Measurements from ENCODE around the gene MBD6. TPM values are rescaled to one million over a fixed set of nuclear protein-coding genes. Genes with fewer than 3 reads are reported as not detected.

The MBD6 gene
- total and polyA plus RNA-seq, 2 of the 13 experiments (the other 11 are each of a cell fraction or from before 2014, with no cell fraction given), result 4.1 to 5.9 TPM

- TF ChIP-seq JUNB (CRISPR knock-in tag; IDR thresholded peaks at IDR 0.05; ENCODE audit: borderline replicate concordance) (no peak), HES4 (CRISPR knock-in tag; IDR thresholded peaks at IDR 0.05; ENCODE audit: borderline replicate concordance) (0 out of 2 replicates have a peak, but pooled peaks have one; percentile 27), MEIS2 (CRISPR knock-in tag; IDR thresholded peaks at IDR 0.05) (no peak), SAP130 (CRISPR knock-in tag; IDR thresholded peaks at IDR 0.05; ENCODE audit: low read depth) (peak; percentile 60; the same call in 1 of the 2 replicates), BHLHE40 (IDR thresholded peaks at IDR 0.05; ENCODE audit: low read length) (no peak), USF2 (IDR thresholded peaks at IDR 0.05; ENCODE audit: low read depth, low read length) (no peak), USF2 (CRISPR knock-in tag; IDR thresholded peaks at IDR 0.05; ENCODE audit: borderline replicate concordance) (no peak), ZNF7 (CRISPR knock-in tag; IDR thresholded peaks at IDR 0.05) (no peak), ZSCAN31 (CRISPR knock-in tag; IDR thresholded peaks at IDR 0.05; ENCODE audit: low read depth) (no peak), CCDC6 (CRISPR knock-in tag; IDR thresholded peaks at IDR 0.05) (no peak), ZNF777 (CRISPR knock-in tag; IDR thresholded peaks at IDR 0.05) (peak; percentile 71), ATAD3A (CRISPR knock-in tag; IDR thresholded peaks at IDR 0.05) (no peak), SP1 (IDR thresholded peaks at IDR 0.05) (no peak), SP1 (CRISPR knock-in tag; IDR thresholded peaks at IDR 0.05) (peak; percentile 16; the same call in 1 of the 2 replicates), ZNF337 (CRISPR knock-in tag; IDR thresholded peaks at IDR 0.05; ENCODE audit: borderline replicate concordance, low read depth) (no peak)
- TF ChIP-seq, protein P1, sequence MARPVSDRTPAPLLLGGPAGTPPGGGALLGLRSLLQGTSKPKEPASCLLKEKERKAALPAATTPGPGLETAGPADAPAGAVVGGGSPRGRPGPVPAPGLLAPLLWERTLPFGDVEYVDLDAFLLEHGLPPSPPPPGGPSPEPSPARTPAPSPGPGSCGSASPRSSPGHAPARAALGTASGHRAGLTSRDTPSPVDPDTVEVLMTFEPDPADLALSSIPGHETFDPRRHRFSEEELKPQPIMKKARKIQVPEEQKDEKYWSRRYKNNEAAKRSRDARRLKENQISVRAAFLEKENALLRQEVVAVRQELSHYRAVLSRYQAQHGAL (CRISPR knock-in tag; IDR thresholded peaks at IDR 0.05; ENCODE audit: not compliant biosample characterization), result no peak
- TF ChIP-seq, protein P2, sequence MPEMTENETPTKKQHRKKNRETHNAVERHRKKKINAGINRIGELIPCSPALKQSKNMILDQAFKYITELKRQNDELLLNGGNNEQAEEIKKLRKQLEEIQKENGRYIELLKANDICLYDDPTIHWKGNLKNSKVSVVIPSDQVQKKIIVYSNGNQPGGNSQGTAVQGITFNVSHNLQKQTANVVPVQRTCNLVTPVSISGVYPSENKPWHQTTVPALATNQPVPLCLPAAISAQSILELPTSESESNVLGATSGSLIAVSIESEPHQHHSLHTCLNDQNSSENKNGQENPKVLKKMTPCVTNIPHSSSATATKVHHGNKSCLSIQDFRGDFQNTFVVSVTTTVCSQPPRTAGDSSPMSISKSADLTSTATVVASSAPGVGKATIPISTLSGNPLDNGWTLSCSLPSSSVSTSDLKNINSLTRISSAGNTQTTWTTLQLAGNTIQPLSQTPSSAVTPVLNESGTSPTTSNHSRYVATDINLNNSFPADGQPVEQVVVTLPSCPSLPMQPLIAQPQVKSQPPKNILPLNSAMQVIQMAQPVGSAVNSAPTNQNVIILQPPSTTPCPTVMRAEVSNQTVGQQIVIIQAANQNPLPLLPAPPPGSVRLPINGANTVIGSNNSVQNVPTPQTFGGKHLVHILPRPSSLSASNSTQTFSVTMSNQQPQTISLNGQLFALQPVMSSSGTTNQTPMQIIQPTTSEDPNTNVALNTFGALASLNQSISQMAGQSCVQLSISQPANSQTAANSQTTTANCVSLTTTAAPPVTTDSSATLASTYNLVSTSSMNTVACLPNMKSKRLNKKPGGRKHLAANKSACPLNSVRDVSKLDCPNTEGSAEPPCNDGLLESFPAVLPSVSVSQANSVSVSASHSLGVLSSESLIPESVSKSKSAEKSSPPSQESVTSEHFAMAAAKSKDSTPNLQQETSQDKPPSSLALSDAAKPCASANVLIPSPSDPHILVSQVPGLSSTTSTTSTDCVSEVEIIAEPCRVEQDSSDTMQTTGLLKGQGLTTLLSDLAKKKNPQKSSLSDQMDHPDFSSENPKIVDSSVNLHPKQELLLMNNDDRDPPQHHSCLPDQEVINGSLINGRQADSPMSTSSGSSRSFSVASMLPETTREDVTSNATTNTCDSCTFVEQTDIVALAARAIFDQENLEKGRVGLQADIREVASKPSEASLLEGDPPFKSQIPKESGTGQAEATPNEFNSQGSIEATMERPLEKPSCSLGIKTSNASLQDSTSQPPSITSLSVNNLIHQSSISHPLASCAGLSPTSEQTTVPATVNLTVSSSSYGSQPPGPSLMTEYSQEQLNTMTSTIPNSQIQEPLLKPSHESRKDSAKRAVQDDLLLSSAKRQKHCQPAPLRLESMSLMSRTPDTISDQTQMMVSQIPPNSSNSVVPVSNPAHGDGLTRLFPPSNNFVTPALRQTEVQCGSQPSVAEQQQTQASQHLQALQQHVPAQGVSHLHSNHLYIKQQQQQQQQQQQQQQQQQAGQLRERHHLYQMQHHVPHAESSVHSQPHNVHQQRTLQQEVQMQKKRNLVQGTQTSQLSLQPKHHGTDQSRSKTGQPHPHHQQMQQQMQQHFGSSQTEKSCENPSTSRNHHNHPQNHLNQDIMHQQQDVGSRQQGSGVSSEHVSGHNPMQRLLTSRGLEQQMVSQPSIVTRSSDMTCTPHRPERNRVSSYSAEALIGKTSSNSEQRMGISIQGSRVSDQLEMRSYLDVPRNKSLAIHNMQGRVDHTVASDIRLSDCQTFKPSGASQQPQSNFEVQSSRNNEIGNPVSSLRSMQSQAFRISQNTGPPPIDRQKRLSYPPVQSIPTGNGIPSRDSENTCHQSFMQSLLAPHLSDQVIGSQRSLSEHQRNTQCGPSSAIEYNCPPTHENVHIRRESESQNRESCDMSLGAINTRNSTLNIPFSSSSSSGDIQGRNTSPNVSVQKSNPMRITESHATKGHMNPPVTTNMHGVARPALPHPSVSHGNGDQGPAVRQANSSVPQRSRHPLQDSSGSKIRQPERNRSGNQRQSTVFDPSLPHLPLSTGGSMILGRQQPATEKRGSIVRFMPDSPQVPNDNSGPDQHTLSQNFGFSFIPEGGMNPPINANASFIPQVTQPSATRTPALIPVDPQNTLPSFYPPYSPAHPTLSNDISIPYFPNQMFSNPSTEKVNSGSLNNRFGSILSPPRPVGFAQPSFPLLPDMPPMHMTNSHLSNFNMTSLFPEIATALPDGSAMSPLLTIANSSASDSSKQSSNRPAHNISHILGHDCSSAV (CRISPR knock-in tag; IDR thresholded peaks at IDR 0.05; ENCODE audit: borderline replicate concordance), result no peak
- TF ChIP-seq, protein P3, sequence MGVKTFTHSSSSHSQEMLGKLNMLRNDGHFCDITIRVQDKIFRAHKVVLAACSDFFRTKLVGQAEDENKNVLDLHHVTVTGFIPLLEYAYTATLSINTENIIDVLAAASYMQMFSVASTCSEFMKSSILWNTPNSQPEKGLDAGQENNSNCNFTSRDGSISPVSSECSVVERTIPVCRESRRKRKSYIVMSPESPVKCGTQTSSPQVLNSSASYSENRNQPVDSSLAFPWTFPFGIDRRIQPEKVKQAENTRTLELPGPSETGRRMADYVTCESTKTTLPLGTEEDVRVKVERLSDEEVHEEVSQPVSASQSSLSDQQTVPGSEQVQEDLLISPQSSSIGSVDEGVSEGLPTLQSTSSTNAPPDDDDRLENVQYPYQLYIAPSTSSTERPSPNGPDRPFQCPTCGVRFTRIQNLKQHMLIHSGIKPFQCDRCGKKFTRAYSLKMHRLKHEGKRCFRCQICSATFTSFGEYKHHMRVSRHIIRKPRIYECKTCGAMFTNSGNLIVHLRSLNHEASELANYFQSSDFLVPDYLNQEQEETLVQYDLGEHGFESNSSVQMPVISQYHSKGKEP (CRISPR knock-in tag; IDR thresholded peaks at IDR 0.05), result no peak
Observed at GRCh38 chr12:57549909-57550640, 27.5 kb downstream of the MBD6 start, which contains the start of gene KIF5A (continued).

All from HepG2 (cell line).